ENCODE measurements around the gene CTDSPL.

DNA sequence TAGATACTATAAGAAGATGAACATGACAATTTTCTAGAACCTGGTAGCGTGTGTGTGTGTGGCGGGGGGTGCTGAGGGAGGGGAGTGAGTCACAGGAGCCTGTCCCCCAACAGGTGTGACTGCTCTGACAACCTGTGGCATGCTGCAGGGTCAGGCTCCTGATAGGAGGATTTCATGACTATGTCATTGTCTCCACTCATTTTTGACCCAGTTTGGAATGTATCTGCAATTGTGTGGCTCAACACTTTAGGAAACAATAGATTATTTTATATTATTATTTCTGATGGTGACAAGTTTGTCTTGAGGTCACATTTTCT is 119.6 kb downstream of the CTDSPL start:
- TF ChIP-seq POLR2A (IDR thresholded peaks at IDR 0.05; ENCODE audit: low read depth, low read length) (no peak), TAF1 (IDR thresholded peaks at IDR 0.05; ENCODE audit: borderline replicate concordance, low read depth, low read length) (no peak)

Measured in GM12892 (cell line).